ENCODE data around the gene ACAP3.
A peak's percentile ranks its signal among the peaks of the same experiment; 100 is the strongest.

ACAP3 gene

GRCh38 chr1:1274931-1275431, 32.7 kb downstream of the ACAP3 start:
- DNase-seq (ENCODE audit: low read depth), result no peak
- TF ChIP-seq CTCF (IDR thresholded peaks at IDR 0.05; ENCODE audit: low read depth, low read length, missing control alignments), result no peak
- no peak overlapping the region for H3K4me3 ChIP-seq (ENCODE audit: low read depth, low read length)

GRCh38 chr1:1274299-1274930, 33.3 kb downstream of the ACAP3 start:
- TF ChIP-seq CTCF (IDR thresholded peaks at IDR 0.05; ENCODE audit: low read depth, low read length, missing control alignments), result no peak

GRCh38 chr1:1273512-1274298, 34.0 kb downstream of the ACAP3 start, which contains the start of gene UBE2J2:
Gene UBE2J2, minus strand, starts transcription at chr1:1273854. Its CDS starts 5,862 bp downstream, at chr1:1267992.
- peak within 1 kb of the TSS; percentile 99 for H3K4me3 ChIP-seq (ENCODE audit: low read depth, low read length)
- TF ChIP-seq CTCF (IDR thresholded peaks at IDR 0.05; ENCODE audit: low read depth, low read length, missing control alignments), result no peak
- peak; percentile 70 for DNase-seq (ENCODE audit: low read depth)

More at GRCh38 chr1:1274299-1274930, 33.3 kb downstream of the ACAP3 start:
- peak overlapping the region; percentile 75 for H3K4me3 ChIP-seq (ENCODE audit: low read depth, low read length)
- DNase-seq (ENCODE audit: low read depth), result no peak

- DNase-seq (ENCODE audit: low read depth), result no peak
- no peak for TF ChIP-seq CTCF (IDR thresholded peaks at IDR 0.05; ENCODE audit: low read depth, low read length, missing control alignments)
- H3K4me3 ChIP-seq (ENCODE audit: low read depth, low read length), result peak overlapping the region; percentile 99
Observed at GRCh38 chr1:1273209-1273511, 34.6 kb downstream of the ACAP3 start.

- no peak for TF ChIP-seq CTCF (IDR thresholded peaks at IDR 0.05; ENCODE audit: low read depth, low read length, missing control alignments)
- DNase-seq (ENCODE audit: low read depth), result no peak
- peak overlapping the region; percentile 99 for H3K4me3 ChIP-seq (ENCODE audit: low read depth, low read length)
Observed at GRCh38 chr1:1272341-1273208, 35.2 kb downstream of the ACAP3 start.

GRCh38 chr1:1270813-1271212, 36.9 kb downstream of the ACAP3 start:
- TF ChIP-seq CTCF (IDR thresholded peaks at IDR 0.05; ENCODE audit: low read depth, low read length, missing control alignments), result no peak
- DNase-seq (ENCODE audit: low read depth), result no peak
- no peak overlapping the region for H3K4me3 ChIP-seq (ENCODE audit: low read depth, low read length)

Data from GM12864 (cell line).